K562 treated with DMSO at 1 percent for 48 hours (cell line): ENCODE results near the gene TUT7. TPM values are rescaled to one million over a fixed set of nuclear protein-coding genes. Genes with fewer than 3 reads are reported as not detected.

Source experiments
- total RNA-seq: library from RNA; unstranded; fragments of 300-600 nt; gene quantifications from 2 replicates; pipeline ENCODE4 v1.2.3, GENCODE V29; 2022; ENCODE audit warnings: low replicate concordance; ENCODE audit errors: extremely low read depth

The TUT7 gene
- total RNA-seq, result not detected in 2 replicates

GRCh38 chr9:86354011-86354817, at the start of gene TUT7:
Gene TUT7 (minus strand): TSS chr9:86354410. CDS start chr9:86353199, 1,211 bp downstream.

GRCh38 chr9:86282077-86282978, 71.9 kb downstream of the TUT7 start, which contains the start of gene ISCA1:
Gene ISCA1 (minus strand): TSS chr9:86282538. CDS start chr9:86282458, 80 bp downstream.

GRCh38 chr9:86259557-86259956, 94.7 kb downstream of the TUT7 start, which contains the start of gene C9orf153:
Gene C9orf153 (minus strand): TSS chr9:86259657. CDS start chr9:86229603, 30,054 bp downstream.

Other genes starting within 250 kb of the TUT7 start
- gene C9orf153, start 94.8 kb downstream of the TUT7 start, total RNA-seq, result not detected in 2 replicates
- gene ISCA1, start 71.9 kb downstream of the TUT7 start, total RNA-seq, result not detected in 2 replicates